ENCODE results near the gene WNK1.

GRCh38 chr12:884746-885414 lies 132.5 kb downstream of the WNK1 start:
- TF ChIP-seq EP300 (IDR thresholded peaks at IDR 0.05): no peak
- TF ChIP-seq CTCF (IDR thresholded peaks at IDR 0.05): no peak
- TF ChIP-seq SREBF2 (IDR thresholded peaks at IDR 0.05): no peak
- no peak for TF ChIP-seq MAX (IDR thresholded peaks at IDR 0.05)
- TF ChIP-seq POLR2A (IDR thresholded peaks at IDR 0.05; ENCODE audit: low read length): no peak

Measured in A549 (cell line).